ENCODE measurements around the gene ADCY10. TPM values are rescaled to one million over a fixed set of nuclear protein-coding genes. Genes with fewer than 3 reads are reported as not detected.

ADCY10 gene
- total and polyA plus RNA-seq, 7 experiments from 2014 or later = 0.19 to 1.3 (median 0.43) TPM; not detected in 2

DNA sequence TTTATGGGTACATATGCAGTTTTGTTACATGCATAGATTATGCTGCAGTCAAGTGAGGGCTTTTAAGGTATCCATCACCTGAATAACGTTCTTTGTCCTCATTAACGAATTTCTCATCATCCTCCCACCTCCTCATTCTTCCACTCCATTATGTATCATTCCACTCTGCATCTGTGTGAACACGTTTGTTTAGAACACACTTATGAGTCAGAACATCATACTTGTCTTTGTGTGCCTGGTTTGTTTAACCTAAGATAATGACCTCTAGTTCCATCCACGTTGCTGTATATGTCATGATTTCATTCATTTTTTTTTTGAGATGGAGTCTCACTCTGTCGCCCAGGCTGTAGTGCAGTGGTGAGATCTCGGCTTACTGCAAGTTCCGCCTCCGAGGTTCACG lies 29.6 kb upstream of the ADCY10 start:
- H3K36me3 ChIP-seq (ENCODE audit: control insufficient read depth in 2 of 3, insufficient read depth in 3 of 3, low read length in 3 of 3) = no peaks in the 10 kb centered on the region
- no peak overlapping the region for H3K27ac ChIP-seq (ENCODE audit: low read depth, low read length)
- ATAC-seq = no peak
- DNase-seq = no peak
- H3K4me3 Mint-ChIP-seq = no peak overlapping the region
- no peak overlapping the region for H3K27ac Mint-ChIP-seq
- peaks cover 0 to 5% (median 2%) of the 10 kb centered on the region in 11 donors for H3K9me3 Mint-ChIP-seq
- H3K4me3 ChIP-seq (ENCODE audit: low read length) = no peak overlapping the region
- H3K4me1 Mint-ChIP-seq = peaks cover 27 to 67% (median 54%) of the 10 kb centered on the region in 7 donors
- peaks cover 1 to 8% of the 10 kb centered on the region in 2 donors for H3K4me1 ChIP-seq (ENCODE audit: control insufficient read depth in 2 of 2, insufficient read depth in 2 of 2, low read length in 2 of 2)
- intact Hi-C loops (cut with micrococcal nuclease) = no loop called here
- no peaks in the 10 kb centered on the region for H3K27me3 Mint-ChIP-seq
- H3K36me3 Mint-ChIP-seq = peaks cover 0 to 36% (median 22%) of the 10 kb centered on the region in 5 donors
- no peaks in the 10 kb centered on the region for H3K9me3 ChIP-seq (ENCODE audit: control insufficient read depth in 2 of 3, low read length in 3 of 3)
- CTCF ChIA-PET = no interaction called here
- POLR2A ChIA-PET = no interaction called here
- H3K27me3 ChIP-seq (ENCODE audit: control insufficient read depth in 2 of 2, insufficient read depth in 2 of 2, low read length in 2 of 2) = no peaks in the 10 kb centered on the region

DNA sequence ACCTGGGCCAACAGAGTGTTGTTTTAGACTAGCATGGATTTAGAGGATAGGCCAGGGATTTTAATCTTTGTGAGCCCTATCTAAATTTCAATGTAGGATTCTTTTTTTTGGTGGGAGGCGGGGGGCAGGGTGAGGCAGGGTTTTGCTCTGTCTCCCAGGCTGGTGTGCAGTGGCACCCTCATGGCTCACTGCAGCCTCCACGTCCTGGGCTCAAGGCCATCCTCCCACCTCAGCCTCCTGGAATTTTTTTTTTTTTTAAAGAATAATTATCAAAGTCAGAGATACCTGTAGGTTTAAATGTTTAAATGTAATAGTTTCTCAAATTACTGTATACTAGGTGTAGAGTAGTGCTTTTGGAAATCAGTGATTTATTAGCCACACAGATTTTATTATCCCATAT lies 26.3 kb upstream of the ADCY10 start:
- peaks cover 7 to 10% of the 10 kb centered on the region in 2 donors for H3K4me1 ChIP-seq (ENCODE audit: control insufficient read depth in 2 of 2, insufficient read depth in 2 of 2, low read length in 2 of 2)
- DNase-seq (no peak), ATAC-seq (no peak)
- H3K27me3 ChIP-seq (ENCODE audit: control insufficient read depth in 2 of 2, insufficient read depth in 2 of 2, low read length in 2 of 2) = no peaks in the 10 kb centered on the region
- ChIA-PET CTCF (interaction anchor here (0.6 kb wide), 1 partner anchor 49 kb away, joined by 4 read pairs; no protein-coding TSS in a partner anchor), POLR2A (interaction anchor here (0.7 kb wide), 1 partner anchor 9 kb away, joined by 6 read pairs; no protein-coding TSS in a partner anchor)
- Mint-ChIP-seq H3K4me1 (peaks cover 19 to 51% (median 37%) of the 10 kb centered on the region in 7 donors), H3K27ac (peak overlapping the region in 1 of 9 donors; percentile 14), H3K36me3 (peaks cover 0 to 26% (median 23%) of the 10 kb centered on the region in 5 donors), H3K4me3 (no peak overlapping the region), H3K9me3 (peaks cover 0 to 9% (median 2%) of the 10 kb centered on the region in 11 donors), H3K27me3 (no peaks in the 10 kb centered on the region)
- intact Hi-C loops (cut with micrococcal nuclease) = no loop called here
- H3K27ac ChIP-seq (ENCODE audit: low read depth, low read length) = no peak overlapping the region
- no peaks in the 10 kb centered on the region for H3K9me3 ChIP-seq (ENCODE audit: control insufficient read depth in 2 of 3, low read length in 3 of 3)
- H3K36me3 ChIP-seq (ENCODE audit: control insufficient read depth in 2 of 3, insufficient read depth in 3 of 3, low read length in 3 of 3) = peaks cover 0 to 12% (median 0%) of the 10 kb centered on the region in 3 experiments
- no peak overlapping the region for H3K4me3 ChIP-seq (ENCODE audit: low read length)

DNA sequence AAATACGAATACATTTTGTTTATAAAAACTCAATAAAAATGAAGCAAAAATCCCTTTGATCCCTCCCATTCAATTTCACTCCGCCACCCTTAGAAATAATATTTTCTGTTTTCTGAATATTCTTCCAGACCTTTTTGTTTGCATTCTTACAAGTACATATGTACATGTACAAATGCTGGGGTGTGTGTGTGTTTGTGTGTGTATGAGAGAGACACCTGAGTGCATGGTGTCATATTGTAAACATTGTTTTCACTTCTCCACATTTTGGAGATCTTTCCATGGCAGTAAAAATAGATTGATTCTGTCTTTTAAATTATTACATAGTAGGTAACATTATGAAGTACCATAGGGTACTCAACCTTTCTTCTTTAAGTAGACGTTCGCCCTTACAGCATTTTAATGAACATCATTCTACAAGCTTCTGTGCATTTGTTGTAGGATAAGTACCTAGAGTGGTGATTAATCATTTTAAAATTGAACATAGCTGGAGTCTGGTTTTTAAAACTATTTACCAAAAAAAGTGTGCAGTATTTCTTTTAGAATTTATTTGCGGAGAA lies 24.2 kb upstream of the ADCY10 start:
- DNase-seq = no peak
- Histone ChIP-seq H3K27me3 (ENCODE audit: control insufficient read depth in 2 of 2, insufficient read depth in 2 of 2, low read length in 2 of 2) (no peaks in the 10 kb centered on the region), H3K27ac (ENCODE audit: low read depth, low read length) (peak overlapping the region; percentile 89), H3K36me3 (ENCODE audit: control insufficient read depth in 2 of 3, insufficient read depth in 3 of 3, low read length in 3 of 3) (peaks cover 0 to 12% (median 0%) of the 10 kb centered on the region in 3 experiments), H3K9me3 (ENCODE audit: control insufficient read depth in 2 of 3, low read length in 3 of 3) (no peaks in the 10 kb centered on the region), H3K4me1 (ENCODE audit: control insufficient read depth in 2 of 2, insufficient read depth in 2 of 2, low read length in 2 of 2) (peaks cover 18 to 30% of the 10 kb centered on the region in 2 donors), H3K4me3 (ENCODE audit: low read length) (peak overlapping the region; percentile 89)
- H3K4me1 Mint-ChIP-seq = peaks cover 26 to 58% (median 41%) of the 10 kb centered on the region in 7 donors
- H3K4me3 Mint-ChIP-seq = peak overlapping the region; percentile 90 to 99 (median 96)
- H3K27ac Mint-ChIP-seq = peak overlapping the region; percentile 49 to 99 (median 94)
- POLR2A ChIA-PET = interaction anchor here (0.6 to 1.3 kb wide), 3 partner anchors 32 to 670 kb away, joined by 3 read pairs; no protein-coding TSS in a partner anchor
- peaks cover 0 to 5% (median 0%) of the 10 kb centered on the region in 11 donors for H3K9me3 Mint-ChIP-seq
- CTCF ChIA-PET = no interaction called here
- no peaks in the 10 kb centered on the region for H3K27me3 Mint-ChIP-seq
- intact Hi-C loops (cut with micrococcal nuclease) = loop anchor here (1.0 to 10.0 kb wide), 13 partner anchors 9 to 1549 kb away; partner anchors contain the start of genes SFT2D2 (in 2 of the 2), ATP1B1 (in 1 of the 2), CREG1 (in 1 of the 2) and POGK (in 1 of the 2)
- ATAC-seq = no peak
- H3K36me3 Mint-ChIP-seq = peaks cover 0 to 10% (median 7%) of the 10 kb centered on the region in 5 donors

DNA sequence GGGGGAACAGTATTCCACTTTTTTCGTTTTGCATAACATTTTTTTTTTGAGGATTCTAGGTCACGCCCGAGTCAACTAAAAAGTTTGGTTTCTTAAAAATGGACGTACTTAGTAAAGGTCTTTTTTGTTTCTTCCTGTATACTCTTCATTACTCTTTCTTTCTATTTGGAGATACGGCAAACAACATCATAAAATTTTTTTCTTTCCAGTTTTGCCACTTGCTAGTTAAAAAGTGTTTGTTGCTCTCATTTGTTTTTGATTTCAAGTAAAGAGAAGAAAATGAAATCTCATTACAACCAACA lies 23.7 kb upstream of the ADCY10 start:
- Histone ChIP-seq H3K36me3 (ENCODE audit: control insufficient read depth in 2 of 3, insufficient read depth in 3 of 3, low read length in 3 of 3) (peaks cover 0 to 12% (median 0%) of the 10 kb centered on the region in 3 experiments), H3K27ac (ENCODE audit: low read depth, low read length) (peak overlapping the region; percentile 89), H3K9me3 (ENCODE audit: control insufficient read depth in 2 of 3, low read length in 3 of 3) (no peaks in the 10 kb centered on the region), H3K4me3 (ENCODE audit: low read length) (peak overlapping the region; percentile 89), H3K27me3 (ENCODE audit: control insufficient read depth in 2 of 2, insufficient read depth in 2 of 2, low read length in 2 of 2) (no peaks in the 10 kb centered on the region), H3K4me1 (ENCODE audit: control insufficient read depth in 2 of 2, insufficient read depth in 2 of 2, low read length in 2 of 2) (peaks cover 18 to 31% of the 10 kb centered on the region in 2 donors)
- no peaks in the 10 kb centered on the region for H3K27me3 Mint-ChIP-seq
- intact Hi-C loops (cut with micrococcal nuclease) = loop anchor here (1.0 to 10.0 kb wide), 15 partner anchors 10 to 1857 kb away; partner anchors contain the start of genes SFT2D2 (in 2 of the 2), ATP1B1 (in 1 of the 2), CREG1 (in 1 of the 2) and METTL18 (in 1 of the 2)
- H3K4me1 Mint-ChIP-seq = peaks cover 29 to 61% (median 45%) of the 10 kb centered on the region in 7 donors
- no peak for DNase-seq
- no peak for ATAC-seq
- ChIA-PET POLR2A (interaction anchor here (0.6 to 2.4 kb wide), 4 partner anchors 32 to 1857 kb away, joined by 3 to 6 read pairs (median 3); partner anchors contain the start of gene METTL18), CTCF (no interaction called here)
- H3K36me3 Mint-ChIP-seq = peaks cover 0 to 10% (median 7%) of the 10 kb centered on the region in 5 donors
- peaks cover 0 to 5% (median 0%) of the 10 kb centered on the region in 11 donors for H3K9me3 Mint-ChIP-seq
- H3K4me3 Mint-ChIP-seq = peak overlapping the region; percentile 90 to 99 (median 96)
- peak overlapping the region; percentile 86 to 100 (median 95) for H3K27ac Mint-ChIP-seq

DNA sequence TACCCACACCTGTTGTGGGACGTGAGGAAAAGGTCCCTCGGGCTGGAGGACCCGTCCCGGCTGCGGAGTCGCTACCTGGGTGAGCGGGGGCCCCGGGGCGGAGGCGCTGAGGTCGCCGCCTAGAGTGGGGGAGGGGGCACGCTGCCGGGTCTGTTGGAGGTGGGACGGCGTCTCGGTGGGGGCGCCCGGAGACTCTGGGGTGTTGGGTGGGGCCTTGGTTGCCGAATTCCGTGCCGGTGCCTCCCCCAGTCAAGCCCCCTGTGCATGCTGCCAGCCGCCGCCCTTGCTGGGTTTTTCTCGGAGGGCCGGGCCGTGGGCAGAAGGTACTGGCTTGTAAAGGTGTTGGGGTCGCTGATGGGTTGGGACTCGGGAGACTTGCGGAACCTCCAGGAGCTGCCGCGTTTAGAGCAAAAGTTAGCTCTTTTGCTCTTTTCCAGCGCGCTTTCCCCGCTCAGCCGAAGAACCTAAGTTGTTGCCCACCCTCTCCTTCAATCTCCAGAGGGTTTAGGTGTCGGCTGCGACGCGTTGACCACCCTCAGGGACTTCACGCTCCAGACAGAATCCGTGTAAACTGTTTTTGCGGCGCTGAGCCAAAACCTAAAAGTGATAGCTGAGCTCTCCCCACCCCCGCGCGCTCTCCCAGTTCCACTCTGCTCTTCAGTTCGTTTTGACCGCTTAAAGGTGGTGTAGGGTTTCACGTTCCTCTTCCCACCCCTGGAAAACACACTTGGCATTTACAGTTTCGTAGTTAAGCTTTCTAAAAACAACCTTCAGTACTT lies 23.2 kb upstream of the ADCY10 start, which contains the start of gene MPC2:
Gene MPC2, minus strand, starts transcription at position 143 of the 779 bp plus-strand sequence. CDS start 1,231 bp downstream, outside the sequence.
- POLR2A ChIA-PET = interaction anchor here (0.6 to 3.0 kb wide), 12 partner anchors 8 to 1858 kb away, joined by 3 to 10 read pairs (median 4); partner anchors contain the start of genes METTL18 and TADA1
- Mint-ChIP-seq H3K36me3 (peaks cover 0 to 9% (median 7%) of the 10 kb centered on the region in 5 donors), H3K9me3 (peaks cover 0 to 5% (median 0%) of the 10 kb centered on the region in 11 donors), H3K4me1 (peaks cover 32 to 62% (median 46%) of the 10 kb centered on the region in 7 donors), H3K27ac (peak within 1 kb of the TSS; percentile 90 to 100 (median 99)), H3K27me3 (no peaks in the 10 kb centered on the region), H3K4me3 (peak within 1 kb of the TSS; percentile 90 to 99 (median 96))
- peak; percentile 6 for ATAC-seq
- intact Hi-C loops (cut with micrococcal nuclease) = loop anchor here (1.0 to 10.0 kb wide), 22 partner anchors 35 to 1858 kb away; partner anchors contain the start of genes SFT2D2 (in 2 of the 2), TADA1 (in 2 of the 2), TIPRL (in 2 of the 2) and ATP1B1 (in 1 of the 2)
- H3K9me3 ChIP-seq (ENCODE audit: control insufficient read depth in 2 of 3, low read length in 3 of 3) = no peaks in the 10 kb centered on the region
- peaks cover 18 to 31% of the 10 kb centered on the region in 2 donors for H3K4me1 ChIP-seq (ENCODE audit: control insufficient read depth in 2 of 2, insufficient read depth in 2 of 2, low read length in 2 of 2)
- peak; percentile 17 to 70 (median 47) for DNase-seq
- peak within 1 kb of the TSS; percentile 89 for H3K4me3 ChIP-seq (ENCODE audit: low read length)
- no peaks in the 10 kb centered on the region for H3K27me3 ChIP-seq (ENCODE audit: control insufficient read depth in 2 of 2, insufficient read depth in 2 of 2, low read length in 2 of 2)
- peak within 1 kb of the TSS; percentile 89 for H3K27ac ChIP-seq (ENCODE audit: low read depth, low read length)
- H3K36me3 ChIP-seq (ENCODE audit: control insufficient read depth in 2 of 3, insufficient read depth in 3 of 3, low read length in 3 of 3) = peaks cover 0 to 12% (median 0%) of the 10 kb centered on the region in 3 experiments
- CTCF ChIA-PET = no interaction called here
